CD4-positive, alpha-beta T cell treated with Interleukin-17A for 1 hour (primary cell): ENCODE results near the gene BMP7.
"Not testable (repeated sequence)": the region's sequence is repeated elsewhere in the genome, so short reads cannot be mapped to it uniquely, and the experiment has no call there.

Experiments
- DNase-seq: peaks from one replicate; pipeline ENCODE4 v3.0.0-alpha.2; 2020

The BMP7 gene

DNA sequence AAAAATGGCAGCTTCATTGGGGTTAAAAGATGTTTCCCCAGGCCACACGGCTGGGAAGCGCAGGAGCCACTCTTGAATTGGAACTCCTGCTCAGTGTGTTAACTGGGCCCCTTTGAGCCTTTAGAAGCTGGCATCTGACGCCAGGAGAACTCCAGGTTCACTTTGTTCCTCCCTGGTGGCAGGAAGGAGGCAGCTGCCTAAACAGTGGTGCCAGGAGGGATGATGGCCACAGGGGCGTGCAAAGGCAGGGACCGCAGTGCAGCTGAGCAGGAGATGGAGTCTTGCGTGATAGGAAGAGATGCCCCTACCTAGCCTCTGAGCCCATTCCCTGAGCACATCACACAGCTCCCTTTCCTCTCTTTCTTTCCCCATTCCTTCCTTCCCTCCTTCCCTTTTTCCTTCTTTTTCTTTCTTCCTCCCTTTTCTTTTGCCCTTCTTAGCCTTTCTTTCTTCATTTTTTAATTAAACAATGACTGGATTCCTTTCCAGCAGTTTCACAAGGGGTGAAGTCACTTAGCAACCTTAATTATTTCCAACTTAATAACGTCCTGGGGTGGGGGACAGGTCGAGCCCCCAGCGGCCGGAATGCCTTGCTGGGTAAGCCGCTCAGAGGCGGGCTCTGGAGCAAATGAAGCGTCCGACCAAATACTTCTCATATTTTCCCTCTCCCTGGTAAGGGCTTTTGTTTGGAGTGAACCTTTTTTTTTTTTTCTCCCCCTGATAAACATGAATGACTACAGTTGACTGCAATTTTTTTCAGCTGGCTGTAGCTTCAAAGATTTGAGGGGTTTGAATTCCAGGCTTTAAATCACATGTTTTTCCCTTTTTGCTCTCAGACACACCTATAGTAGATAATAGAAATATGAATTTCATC is 20.8 kb upstream of the BMP7 start:
- DNase-seq, result no peak

DNA sequence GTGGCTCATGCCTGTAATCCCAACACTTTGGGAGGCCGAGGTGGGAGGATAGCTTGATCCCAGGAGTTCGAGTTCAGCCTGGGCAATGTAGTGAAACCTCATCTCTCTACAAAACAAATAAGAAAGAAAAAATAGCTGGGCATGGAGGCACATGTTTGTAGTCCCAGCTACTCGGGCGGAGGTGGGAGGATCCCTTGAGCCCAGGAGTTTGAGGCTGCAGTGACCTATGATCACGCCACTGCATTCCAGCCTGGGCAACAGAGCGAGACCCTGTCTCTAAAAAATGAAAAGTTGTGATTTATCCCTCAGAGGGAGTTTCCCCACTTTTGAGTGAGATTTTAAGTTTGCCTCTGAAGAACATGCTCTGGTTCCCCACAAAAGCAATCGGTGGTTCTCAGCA is 17.4 kb upstream of the BMP7 start:
- no peak for DNase-seq

DNA sequence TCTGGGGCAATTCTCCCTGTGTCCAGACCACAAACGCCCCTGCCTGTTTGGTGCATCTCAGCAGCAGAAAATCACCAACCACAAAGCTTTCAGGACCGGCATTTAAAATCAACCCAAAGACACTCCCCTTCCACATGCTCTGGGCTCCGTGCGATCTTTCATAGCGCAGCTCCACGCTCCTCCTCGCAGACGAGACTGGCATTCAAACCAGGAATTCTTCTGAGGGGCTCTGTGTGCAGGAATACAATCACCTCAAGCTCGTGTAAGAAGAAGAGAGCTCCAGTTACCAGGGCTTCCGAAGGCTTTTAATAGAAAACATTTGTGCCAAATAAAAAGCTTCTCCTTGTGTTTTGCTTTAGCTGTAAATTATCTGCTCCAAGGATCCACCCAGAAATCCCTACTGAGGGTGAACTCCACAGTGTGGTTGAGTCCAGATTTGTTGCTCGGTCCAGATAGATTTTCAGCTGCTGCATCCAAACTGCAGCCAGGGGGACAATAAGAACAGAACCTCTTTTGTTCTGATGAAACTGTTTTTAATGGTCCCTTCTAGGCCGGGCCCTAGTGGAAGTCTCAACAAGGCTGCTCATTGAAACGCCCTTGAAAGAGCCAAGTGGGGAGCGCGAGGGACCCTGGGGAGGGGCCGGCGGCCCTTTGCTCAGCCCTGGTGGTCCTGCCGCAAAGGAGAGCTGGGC is 16.4 kb upstream of the BMP7 start:
- no peak for DNase-seq

DNA sequence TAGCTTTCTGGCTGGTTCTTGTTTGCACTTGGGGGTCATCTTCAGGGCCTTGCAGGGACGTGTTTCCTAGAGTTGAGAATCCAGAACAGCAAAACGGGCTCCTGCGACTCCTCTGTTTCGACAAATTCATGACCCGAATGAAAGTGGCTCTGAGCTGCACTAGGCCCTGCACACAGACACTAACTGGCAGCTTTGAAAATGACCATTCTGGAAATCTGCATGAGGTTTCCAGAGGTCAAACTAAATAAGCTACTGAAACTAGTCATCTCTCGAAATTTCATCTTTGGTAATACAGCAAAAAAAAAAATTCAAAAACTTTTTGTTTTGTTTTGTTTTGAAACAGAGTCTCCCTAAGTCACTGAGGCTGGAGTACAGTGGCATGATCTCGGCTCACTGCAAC is 15.5 kb upstream of the BMP7 start:
- DNase-seq, result no peak

DNA sequence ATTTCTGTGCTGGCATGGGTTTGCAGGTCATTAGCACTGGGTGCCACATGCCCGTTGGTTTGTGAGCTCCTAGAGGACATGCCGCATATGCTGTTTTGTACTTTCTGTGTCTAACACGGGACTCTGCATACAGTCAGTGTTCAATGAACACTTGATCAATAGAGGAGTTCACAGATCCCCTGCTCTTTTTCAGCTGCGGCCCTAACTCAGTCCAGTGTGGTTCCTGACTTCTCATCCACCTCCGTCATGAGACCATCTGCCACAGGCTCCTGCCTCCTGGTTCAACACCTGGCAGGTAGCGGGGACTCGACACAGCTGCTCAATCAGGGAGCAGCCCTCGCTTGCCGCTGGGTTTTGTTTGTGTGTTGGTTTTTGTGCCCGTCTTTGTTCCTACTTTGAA is 13.8 kb upstream of the BMP7 start:
- DNase-seq, result no peak

DNA sequence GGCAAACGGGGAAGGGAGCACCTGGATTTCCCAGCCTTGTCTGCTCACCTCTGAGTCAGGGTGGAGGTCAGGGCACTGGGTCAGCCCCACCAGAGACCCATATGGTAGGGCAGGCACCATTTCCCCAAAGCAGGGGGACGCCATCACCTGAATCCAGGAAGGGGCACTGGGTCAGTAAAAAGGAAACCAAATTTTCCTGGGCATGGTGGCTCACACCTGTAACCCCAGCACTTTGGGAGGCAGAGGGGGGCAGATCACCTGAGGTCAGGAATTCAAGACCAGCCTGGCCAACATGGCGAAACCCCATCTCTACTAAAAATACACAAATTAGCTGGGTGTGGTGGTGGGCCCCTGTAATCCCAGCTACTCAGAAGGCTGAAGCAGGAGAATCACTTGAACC is 13.1 kb upstream of the BMP7 start:
- not testable (repeated sequence) for DNase-seq

DNA sequence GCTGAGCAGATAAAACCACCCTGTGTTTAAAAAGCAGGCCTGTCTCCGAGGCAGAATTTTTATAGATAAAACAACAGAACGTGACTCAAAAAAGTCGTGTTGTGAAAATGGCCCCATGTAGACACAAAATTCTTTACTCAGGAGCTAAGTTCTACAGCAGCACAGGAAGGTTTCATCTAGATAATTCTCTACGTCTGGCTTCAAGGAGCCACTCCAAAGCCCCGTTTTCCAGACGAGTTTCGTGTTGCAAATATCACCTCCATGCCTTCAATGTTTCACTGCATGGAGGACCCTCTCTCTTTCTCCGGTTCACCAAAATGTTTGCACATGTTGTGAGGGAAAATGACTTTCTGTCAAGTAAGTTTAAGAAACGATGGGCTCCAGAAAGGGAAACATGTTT is 12.0 kb upstream of the BMP7 start:
- DNase-seq, result no peak

DNA sequence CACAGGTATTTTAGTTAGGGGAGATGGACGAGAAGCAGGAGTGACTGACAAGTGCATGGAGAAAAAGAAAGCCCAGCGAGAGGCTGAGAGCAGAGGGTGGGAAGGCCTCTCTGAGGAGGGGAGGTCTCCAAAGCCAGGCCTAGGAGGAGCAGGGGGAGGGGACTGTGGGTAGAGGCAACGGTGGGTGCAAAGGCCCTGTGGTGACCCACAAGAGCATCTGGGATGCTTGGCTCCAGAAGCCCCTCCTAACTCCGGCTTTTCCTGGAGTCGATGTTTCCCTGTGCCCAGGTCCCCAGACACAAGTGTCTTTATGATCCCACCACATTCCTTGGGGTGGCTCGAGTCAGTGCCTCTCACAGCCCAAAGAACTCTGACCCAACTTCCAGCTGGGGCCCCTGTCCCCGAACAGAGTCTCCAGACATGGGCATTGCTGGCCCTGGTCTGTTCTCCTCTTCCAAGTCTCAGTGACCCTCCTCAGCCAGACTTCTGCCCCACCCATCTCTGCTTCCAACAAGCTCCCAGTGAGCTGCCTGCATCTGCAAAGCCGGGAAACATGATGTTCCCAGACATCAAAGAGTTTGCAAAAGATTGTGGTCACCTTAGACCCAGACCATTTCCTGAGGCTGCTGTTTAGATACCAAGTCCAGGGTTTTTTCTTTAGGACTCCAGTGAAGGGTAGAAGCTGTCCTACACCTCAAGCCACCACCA is 11.1 kb upstream of the BMP7 start:
- DNase-seq, result no peak

DNA sequence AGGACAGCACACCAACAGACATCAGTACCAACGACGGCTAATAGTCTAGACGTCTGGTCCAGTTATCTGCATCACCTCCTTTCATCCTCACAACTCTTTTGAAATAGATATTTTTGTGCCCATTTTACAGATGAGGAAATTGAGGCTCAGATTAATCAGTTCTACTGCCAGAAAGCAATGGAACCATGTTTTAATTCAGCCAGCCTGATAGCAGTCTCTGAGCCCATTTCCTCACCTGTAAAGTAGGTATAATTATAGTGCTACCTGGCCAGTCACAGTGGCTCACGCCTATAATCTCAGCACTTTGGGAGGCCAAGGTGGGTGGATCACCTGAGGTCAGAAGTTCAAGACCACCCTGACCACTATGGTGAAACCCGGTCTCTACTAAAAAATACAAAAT is 9.8 kb upstream of the BMP7 start:
- DNase-seq, result no peak

DNA sequence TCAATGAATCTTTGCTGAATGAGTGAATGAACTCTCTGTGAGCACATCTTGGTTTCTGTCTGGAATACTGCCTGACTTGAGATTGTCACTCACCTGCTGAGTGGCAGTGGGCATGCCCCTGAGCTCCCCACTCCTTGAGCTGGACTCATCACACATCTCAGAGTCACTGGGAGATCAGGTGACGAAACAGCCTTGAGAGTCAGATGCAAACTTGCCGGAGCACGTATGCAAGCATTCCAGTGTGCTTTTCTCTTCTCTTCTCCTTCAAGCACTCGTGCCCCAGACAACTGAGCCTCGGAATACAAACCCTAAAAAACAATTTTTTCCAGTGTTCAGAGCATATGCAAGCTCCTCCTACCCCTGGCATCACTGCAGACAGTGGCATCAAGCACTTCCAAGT is 9.4 kb upstream of the BMP7 start:
- DNase-seq, result no peak

DNA sequence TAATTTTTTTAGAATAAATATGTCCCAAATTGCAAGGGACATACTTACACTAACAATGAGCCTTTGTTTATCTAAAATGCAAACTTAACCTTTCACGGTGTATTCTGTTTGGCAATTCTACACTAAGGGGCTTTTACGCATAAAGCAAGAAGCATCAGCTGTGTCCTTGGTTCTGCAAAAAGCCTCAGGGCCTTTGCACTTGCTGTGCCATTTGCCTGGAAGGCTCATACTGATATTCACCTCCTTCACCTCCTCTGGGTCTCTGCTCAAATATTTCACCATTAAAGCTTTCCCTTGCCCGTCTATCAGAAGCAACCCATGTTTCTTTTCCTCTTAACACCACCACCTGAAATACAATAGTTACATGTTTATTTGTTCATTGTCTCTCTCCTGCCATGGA is 8.9 kb upstream of the BMP7 start:
- no peak for DNase-seq

DNA sequence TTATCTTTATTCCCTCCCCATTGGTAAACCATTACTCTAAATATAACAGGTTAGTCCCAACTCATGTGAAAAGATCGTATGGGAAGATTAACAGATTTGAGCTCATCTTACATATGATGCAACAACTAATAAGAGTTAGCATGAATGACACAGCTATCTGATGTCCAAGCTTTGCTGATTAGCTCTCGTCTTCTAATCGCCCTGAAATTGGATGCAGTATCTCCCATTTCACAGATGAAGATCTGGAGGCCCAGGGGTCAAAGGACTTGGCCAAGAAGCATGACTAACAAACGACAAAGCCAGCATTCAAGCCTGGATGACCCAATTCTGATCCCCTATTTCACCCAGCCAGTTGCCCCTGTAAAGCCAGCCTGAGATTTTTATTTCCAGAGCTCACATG is 8.4 kb upstream of the BMP7 start:
- DNase-seq, result no peak

DNA sequence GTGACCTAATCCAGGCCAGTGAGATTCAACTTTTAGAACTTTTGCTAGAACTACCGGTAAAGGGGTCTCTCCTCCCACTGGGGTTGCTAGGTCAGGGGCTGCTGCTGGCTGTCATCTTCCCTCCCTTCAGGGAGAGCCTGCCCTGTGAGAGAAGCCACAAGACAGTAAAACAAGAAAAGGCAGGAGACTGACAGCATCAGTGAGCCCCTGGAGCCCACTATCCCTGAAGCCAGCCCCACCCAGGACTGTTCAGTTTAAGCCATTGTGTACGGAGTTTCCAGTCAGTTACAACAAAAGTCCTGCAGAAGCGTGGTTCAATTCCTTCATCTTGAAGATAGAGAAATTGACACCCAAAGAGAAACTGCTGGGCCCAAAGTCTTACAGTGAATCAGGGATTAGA is 7.9 kb upstream of the BMP7 start:
- DNase-seq, result no peak

DNA sequence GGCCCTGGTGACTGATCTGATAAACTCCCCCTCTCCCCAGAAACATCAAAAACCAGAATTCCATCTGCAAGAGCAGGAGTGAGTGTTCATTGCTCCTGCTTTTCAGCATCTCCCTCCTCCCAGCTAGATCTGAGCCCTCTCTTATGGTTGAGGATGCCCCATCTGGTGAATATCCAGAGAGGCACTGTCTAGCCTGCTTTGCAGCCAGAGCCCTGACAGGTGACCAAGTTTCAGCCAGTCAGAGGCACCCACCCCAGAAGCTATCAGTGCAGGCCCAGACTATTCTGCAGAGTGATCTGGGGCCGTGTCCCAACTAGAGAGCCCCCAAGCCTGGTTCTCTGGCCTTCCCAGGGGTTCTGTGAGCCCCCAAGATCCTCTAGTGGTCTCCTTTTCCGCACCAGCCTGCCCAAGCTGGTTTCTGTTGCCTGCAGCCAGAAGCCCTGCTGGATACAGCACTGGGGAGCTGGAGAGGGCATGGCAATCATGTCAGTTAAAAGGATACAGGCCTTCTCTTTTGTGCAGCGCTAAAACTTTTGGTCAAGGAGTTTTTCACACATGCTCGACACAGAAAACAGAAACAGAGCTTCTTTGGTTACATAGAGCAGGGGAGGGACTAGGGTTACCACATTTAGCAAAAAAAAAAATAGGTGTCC is 6.6 kb upstream of the BMP7 start:
- DNase-seq, result no peak

DNA sequence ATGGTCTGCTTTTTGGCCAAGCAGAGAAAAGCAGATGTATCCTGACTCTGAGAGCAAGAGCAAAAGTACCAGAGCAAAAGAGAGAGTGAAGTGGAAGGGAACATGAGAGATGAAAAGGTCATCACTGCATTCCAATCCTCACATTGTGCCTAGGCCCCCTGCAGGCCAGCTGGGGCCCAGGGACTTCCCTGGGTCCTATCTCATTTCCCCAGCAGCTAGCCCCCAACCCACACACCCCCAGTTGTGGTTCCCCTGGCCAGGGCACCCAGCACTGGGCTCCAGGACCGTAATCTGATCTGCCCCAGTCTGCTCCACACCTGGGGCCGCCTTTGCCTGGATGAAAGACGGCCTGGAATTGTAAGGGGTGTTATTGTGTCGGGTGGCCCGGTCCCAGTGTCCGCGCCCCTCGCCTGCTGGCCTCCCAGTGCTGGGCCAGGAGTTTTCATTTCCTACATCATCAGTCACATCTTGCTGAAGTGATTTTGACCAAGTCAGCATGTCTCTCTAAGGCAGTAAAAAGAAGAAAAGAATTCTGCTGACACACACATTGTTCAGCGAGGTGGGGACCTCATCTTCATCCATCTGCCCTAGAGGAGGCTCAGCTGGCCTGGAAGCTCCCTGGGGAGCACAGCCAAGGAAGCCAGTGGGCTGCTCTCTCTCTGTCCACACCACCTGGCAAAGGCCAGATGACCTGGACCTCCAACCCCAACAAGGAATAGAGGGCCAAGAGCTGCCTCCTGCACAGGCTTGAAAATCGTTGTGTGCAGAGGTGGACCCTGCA is 4.0 kb upstream of the BMP7 start:
- DNase-seq, result no peak

DNA sequence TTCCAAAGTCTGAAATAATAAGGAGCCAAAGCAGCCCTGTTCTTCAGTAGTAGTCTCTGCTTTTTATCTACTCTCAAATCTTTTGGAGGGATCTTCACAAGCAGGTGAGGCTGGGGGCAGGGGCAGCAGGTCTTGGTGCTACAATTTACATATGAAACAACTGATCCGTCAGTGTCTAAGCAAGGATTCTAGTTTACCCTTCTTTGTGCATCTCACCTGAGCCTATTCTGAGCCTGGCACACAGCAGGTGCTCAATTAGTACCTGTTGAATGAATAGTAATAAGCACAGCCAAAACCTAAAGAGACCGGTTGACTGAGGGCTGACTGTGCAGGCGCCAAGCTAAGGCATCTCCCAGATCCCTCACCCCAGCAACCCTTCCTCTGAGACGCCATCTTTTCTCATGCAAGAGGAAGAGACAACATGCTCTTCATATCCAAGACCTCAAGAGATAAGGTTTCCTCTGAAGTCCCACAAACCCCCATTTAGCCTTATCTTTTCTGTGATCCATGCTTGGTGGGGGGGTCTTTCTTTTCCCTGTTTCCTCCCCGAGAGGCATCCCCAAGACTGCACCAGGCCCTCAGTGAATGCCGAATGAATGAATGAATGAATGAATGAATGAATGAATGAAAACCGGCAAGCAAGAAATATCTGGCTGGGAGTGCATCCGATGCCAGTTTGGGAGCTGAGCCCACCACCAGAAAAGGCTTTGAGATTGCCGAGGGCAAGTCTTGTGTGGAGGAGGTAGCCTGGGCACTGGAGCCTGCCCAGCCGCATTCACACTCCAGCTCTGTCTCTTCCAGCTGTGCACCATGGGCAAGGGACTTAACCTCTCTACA is 2.9 kb upstream of the BMP7 start:
- no peak for DNase-seq

DNA sequence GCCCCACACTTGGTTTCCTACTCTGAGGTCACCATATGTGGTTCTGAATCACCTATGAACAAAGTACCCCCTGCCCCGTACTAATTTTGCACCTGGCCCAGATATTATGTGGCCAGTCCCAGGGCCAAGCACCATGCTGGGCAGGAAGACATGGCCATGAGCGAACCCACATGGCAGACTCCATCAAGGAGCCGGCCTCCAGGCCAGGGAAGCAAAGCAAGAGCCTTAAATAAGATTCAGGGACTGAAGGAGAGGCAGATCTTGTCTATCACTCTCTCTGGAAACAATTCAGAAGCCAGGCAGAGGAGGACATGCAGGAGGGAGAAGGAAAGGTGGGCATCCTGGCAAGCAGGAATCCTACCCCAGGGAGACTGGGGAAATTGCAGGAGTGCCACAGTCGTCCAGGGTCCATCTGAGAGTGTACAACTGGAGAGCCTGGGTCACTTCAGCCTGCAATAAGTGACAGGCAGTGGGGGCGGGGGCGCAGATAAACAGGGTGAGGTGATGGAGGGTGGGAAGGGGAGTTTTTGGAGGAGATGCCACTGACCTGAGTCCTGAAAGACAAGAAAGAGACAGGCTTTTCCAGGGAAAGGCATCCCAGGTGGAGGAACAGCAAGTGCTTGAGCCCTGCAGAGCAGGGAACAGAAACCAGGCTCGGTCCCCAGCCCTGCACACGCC is 2.1 kb upstream of the BMP7 start:
- no peak for DNase-seq

DNA sequence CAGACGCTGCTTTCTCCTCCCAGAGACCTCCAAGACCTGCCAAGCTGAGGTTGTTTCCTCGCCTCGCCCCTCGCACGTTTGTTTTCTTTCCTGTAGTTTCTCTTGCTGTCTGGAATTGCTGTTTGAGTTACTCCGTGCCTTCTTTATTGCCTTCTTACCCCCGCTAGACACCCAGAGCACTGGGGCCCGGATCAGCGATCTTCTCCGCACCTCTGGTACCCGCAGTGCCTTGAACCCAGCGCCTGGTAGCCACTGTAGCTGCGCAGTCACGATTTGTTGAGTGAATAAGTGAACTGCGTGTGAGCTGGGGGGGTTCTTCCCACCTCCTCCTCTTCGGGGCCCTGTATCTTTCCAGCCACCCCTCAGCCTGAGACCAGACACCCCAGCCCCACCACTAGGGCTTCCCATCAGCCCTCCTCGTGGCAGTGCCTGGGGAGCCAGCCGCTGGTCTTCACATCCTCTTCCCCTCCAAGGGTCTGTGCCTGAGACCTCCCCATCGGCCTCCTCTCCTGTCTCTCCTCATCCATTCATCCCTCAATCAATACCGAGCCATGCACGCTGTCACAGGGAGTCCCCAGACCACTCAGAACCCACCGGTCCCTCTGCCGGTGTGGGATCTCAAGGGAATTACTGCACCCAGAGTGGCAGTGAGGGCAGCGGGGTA is 849 bp upstream of the BMP7 start:
- DNase-seq, result no peak

DNA sequence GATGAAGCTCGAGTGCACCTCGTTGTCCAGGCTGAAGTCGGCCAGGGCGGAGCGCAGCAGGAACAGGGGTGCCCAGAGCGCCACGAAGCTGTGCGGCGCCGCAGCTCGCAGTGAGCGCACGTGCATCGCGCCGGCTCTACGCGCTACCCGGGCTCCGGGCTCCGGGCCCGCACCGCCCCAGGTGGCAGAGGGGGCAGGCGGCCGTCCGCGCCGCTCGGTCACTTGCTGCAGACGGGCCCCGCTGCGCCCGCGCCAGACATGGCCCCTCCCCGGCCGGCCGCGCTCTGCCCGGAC is 497 bp downstream of the BMP7 start:
- no peak for DNase-seq

DNA sequence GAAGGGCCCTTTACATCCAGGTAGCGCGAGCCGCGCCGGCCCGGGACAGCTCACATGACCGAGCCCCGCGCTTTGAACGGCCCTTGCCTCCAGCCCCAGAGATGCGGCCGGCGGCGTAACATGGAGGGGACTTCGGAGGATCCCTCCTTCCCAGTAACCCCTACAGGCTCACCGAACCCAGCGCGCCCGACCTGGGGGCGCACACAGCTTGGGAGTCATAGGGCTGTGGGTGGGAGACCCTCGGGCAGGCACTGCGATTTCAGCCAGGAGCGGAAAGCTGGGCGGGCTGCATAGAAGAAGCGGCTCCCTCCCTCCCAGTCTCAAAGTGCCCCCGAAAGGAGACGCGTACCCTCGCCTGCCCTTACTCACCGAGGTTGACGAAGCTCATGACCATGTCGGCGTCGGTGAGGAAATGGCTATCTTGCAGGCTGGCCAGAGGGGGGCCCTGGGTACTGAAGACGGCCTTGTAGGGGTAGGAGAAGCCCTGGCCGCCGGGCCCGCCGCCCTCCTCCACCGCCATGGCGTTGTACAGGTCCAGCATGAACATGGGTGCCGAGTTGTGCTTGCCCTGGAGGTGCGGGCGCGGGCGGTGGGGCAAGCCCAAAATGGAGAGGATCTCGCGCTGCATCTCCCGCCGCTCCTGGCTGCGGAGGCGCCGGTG is 975 bp downstream of the BMP7 start:
- no peak for DNase-seq
